Measurements from ENCODE around the gene TAAR6.
"Not testable (repeated sequence)": the region's sequence is repeated elsewhere in the genome, so short reads cannot be mapped to it uniquely, and the experiment has no call there.

Gene TAAR6

DNA sequence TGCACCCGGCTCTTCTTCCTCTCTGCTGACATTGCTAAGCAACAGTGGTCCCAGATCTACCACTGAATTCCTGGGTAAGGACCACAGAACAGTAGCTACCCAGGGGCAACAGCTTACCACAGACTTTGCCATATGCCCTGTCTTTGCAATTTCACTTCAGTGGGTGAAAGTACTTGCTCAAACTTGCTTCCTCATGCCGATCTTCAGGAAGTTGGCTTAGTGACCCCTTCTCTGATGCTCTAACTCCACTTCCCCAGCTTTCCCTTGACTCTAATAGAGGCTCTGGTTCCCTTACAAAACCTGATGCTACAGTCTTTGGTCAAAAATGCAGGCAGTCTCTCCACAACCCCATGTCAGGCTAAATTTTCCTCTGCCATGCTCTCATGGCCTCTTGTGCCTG lies 22.7 kb downstream of the TAAR6 start:
- H3K9me3 ChIP-seq (ENCODE audit: control insufficient read depth, insufficient read depth, low read length), result no peaks in the 10 kb centered on the region
- H3K79me2 ChIP-seq (ENCODE audit: control insufficient read depth, low read length), result no peaks in the 10 kb centered on the region
- H3K4me1 ChIP-seq (ENCODE audit: control insufficient read depth, low read length), result 0 out of 2 replicates have a peak, but pooled peaks cover 5% of the 10 kb centered on the region
- H3K27ac ChIP-seq (ENCODE audit: low read depth, low read length), result no peak overlapping the region
- H3K36me3 ChIP-seq (ENCODE audit: control insufficient read depth, low read length), result no peaks in the 10 kb centered on the region
- H3F3A ChIP-seq (ENCODE audit: control insufficient read depth, insufficient read depth), result no peaks in the 10 kb centered on the region
- TF ChIP-seq EZH2phosphoT487 (IDR thresholded peaks at IDR 0.05; ENCODE audit: borderline replicate concordance, low read length), result no peak
- TF ChIP-seq, protein P1, sequence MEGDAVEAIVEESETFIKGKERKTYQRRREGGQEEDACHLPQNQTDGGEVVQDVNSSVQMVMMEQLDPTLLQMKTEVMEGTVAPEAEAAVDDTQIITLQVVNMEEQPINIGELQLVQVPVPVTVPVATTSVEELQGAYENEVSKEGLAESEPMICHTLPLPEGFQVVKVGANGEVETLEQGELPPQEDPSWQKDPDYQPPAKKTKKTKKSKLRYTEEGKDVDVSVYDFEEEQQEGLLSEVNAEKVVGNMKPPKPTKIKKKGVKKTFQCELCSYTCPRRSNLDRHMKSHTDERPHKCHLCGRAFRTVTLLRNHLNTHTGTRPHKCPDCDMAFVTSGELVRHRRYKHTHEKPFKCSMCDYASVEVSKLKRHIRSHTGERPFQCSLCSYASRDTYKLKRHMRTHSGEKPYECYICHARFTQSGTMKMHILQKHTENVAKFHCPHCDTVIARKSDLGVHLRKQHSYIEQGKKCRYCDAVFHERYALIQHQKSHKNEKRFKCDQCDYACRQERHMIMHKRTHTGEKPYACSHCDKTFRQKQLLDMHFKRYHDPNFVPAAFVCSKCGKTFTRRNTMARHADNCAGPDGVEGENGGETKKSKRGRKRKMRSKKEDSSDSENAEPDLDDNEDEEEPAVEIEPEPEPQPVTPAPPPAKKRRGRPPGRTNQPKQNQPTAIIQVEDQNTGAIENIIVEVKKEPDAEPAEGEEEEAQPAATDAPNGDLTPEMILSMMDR (IDR thresholded peaks at IDR 0.05; ENCODE audit: low read depth, low read length, poor library complexity, severe bottlenecking), result no peak
- H3K4me3 ChIP-seq (ENCODE audit: low read length), result no peak overlapping the region
- no peaks in the 10 kb centered on the region for H4K20me1 ChIP-seq (ENCODE audit: control insufficient read depth, insufficient read depth, low read depth, low read length)
- H3K27me3 ChIP-seq (ENCODE audit: control insufficient read depth, low read length), result no peaks in the 10 kb centered on the region
- no peaks in the 10 kb centered on the region for H3K9me2 ChIP-seq (replicated peaks; ENCODE audit: control insufficient read depth, low read length)
- no peak overlapping the region for H3K4me2 ChIP-seq (ENCODE audit: low read length)

DNA sequence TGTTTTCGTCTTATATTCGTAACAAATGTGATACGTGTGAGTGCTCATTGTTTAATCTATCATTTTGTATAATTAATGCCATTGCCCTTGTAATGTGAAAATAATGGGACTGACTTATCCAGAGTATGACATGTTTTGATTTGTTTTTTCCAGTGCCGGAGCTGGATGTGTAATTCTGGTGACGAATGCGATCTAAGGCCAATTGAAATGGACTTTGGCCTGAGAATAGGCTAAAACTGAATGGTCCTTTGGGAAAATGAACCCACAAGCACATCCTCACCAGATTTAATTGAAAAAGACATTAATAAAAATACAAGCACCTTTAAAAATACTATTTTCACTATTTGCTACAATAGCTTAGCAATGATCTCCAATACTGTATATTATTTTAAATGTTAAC lies 26.1 kb downstream of the TAAR6 start:
- H3K9me2 ChIP-seq (replicated peaks; ENCODE audit: control insufficient read depth, low read length), result no peaks in the 10 kb centered on the region
- H3K4me2 ChIP-seq (ENCODE audit: low read length), result no peak overlapping the region
- no peaks in the 10 kb centered on the region for H3K9me3 ChIP-seq (ENCODE audit: control insufficient read depth, insufficient read depth, low read length)
- H3K36me3 ChIP-seq (ENCODE audit: control insufficient read depth, low read length), result no peaks in the 10 kb centered on the region
- H3F3A ChIP-seq (ENCODE audit: control insufficient read depth, insufficient read depth), result no peaks in the 10 kb centered on the region
- H4K20me1 ChIP-seq (ENCODE audit: control insufficient read depth, insufficient read depth, low read depth, low read length), result no peaks in the 10 kb centered on the region
- 0 out of 2 replicates have a peak, but pooled peaks cover 5% of the 10 kb centered on the region for H3K4me1 ChIP-seq (ENCODE audit: control insufficient read depth, low read length)
- H3K27ac ChIP-seq (ENCODE audit: low read depth, low read length), result no peak overlapping the region
- no peaks in the 10 kb centered on the region for H3K79me2 ChIP-seq (ENCODE audit: control insufficient read depth, low read length)
- TF ChIP-seq, protein P1 (IDR thresholded peaks at IDR 0.05; ENCODE audit: low read depth, low read length, poor library complexity, severe bottlenecking), result no peak
- no peak for TF ChIP-seq EZH2phosphoT487 (IDR thresholded peaks at IDR 0.05; ENCODE audit: borderline replicate concordance, low read length)
- no peak overlapping the region for H3K4me3 ChIP-seq (ENCODE audit: low read length)
- 0 out of 2 replicates have a peak, but pooled peaks cover 2% of the 10 kb centered on the region for H3K27me3 ChIP-seq (ENCODE audit: control insufficient read depth, low read length)

DNA sequence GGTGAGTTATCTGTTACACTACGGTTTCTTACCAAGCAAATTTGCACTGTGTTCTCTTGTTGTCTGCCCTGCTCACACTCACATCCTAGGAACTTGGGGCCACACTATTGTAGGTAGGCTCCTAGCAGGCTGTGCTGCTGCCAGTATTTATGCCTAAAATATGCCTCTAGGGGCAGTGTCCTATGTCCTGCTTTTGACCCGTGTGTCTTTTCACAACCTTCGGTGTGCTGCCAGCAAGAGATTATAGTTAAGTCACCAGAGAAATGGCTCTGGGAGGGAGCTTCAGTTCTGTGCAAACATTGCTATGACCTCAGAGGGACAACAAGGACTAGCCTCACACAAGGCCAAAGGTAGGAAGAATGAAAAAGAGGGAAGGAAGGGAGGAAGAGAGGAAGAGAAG lies 28.4 kb downstream of the TAAR6 start:
- no peaks in the 10 kb centered on the region for H3K9me2 ChIP-seq (replicated peaks; ENCODE audit: control insufficient read depth, low read length)
- H3K27ac ChIP-seq (ENCODE audit: low read depth, low read length), result no peak overlapping the region
- H3K36me3 ChIP-seq (ENCODE audit: control insufficient read depth, low read length), result no peaks in the 10 kb centered on the region
- TF ChIP-seq, protein P1 (IDR thresholded peaks at IDR 0.05; ENCODE audit: low read depth, low read length, poor library complexity, severe bottlenecking), result peak; percentile 47
- no peak for TF ChIP-seq EZH2phosphoT487 (IDR thresholded peaks at IDR 0.05; ENCODE audit: borderline replicate concordance, low read length)
- no peaks in the 10 kb centered on the region for H3K79me2 ChIP-seq (ENCODE audit: control insufficient read depth, low read length)
- H3K4me1 ChIP-seq (ENCODE audit: control insufficient read depth, low read length), result no peaks in the 10 kb centered on the region
- H3K9me3 ChIP-seq (ENCODE audit: control insufficient read depth, insufficient read depth, low read length), result no peaks in the 10 kb centered on the region
- no peaks in the 10 kb centered on the region for H3F3A ChIP-seq (ENCODE audit: control insufficient read depth, insufficient read depth)
- H4K20me1 ChIP-seq (ENCODE audit: control insufficient read depth, insufficient read depth, low read depth, low read length), result no peaks in the 10 kb centered on the region
- no peak overlapping the region for H3K4me3 ChIP-seq (ENCODE audit: low read length)
- H3K27me3 ChIP-seq (ENCODE audit: control insufficient read depth, low read length), result 0 out of 2 replicates have a peak, but pooled peaks cover 2% of the 10 kb centered on the region
- no peak overlapping the region for H3K4me2 ChIP-seq (ENCODE audit: low read length)

DNA sequence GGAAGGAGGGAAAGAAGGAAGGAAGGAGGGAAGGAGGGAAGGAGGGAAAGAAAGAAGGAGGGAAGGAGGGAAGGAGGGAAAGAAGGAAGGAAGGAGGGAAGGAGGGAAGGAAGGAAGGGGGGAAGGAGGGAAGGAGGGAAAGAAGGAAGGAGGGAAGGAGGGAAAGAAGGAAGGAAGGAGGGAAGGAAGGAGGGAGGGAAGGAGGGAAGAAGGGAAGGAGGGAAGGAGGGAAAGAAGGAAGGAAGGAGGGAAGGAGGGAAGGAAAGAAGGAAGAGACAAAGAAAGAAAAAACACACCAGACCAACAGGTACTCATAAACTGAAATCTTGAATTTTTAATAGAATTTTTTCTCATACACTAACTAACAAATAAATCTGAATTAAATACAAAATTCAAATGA lies 30.8 kb downstream of the TAAR6 start:
- not testable (repeated sequence) for H3K27me3 ChIP-seq (ENCODE audit: control insufficient read depth, low read length); H3K36me3 ChIP-seq (ENCODE audit: control insufficient read depth, low read length); H3K4me3 ChIP-seq (ENCODE audit: low read length); H3K4me2 ChIP-seq (ENCODE audit: low read length); H3K27ac ChIP-seq (ENCODE audit: low read depth, low read length); H3K79me2 ChIP-seq (ENCODE audit: control insufficient read depth, low read length); H3K4me1 ChIP-seq (ENCODE audit: control insufficient read depth, low read length); H3K9me2 ChIP-seq (replicated peaks; ENCODE audit: control insufficient read depth, low read length); H4K20me1 ChIP-seq (ENCODE audit: control insufficient read depth, insufficient read depth, low read depth, low read length); H3F3A ChIP-seq (ENCODE audit: control insufficient read depth, insufficient read depth); H3K9me3 ChIP-seq (ENCODE audit: control insufficient read depth, insufficient read depth, low read length)
